ENCODE measurements around the gene ALOX5AP. TPM values are rescaled to one million over a fixed set of nuclear protein-coding genes. Genes with fewer than 3 reads are reported as not detected.

Gene ALOX5AP
- total and polyA plus RNA-seq, 7 donors = 2.5 to 12.2 (median 5.2) TPM

DNA sequence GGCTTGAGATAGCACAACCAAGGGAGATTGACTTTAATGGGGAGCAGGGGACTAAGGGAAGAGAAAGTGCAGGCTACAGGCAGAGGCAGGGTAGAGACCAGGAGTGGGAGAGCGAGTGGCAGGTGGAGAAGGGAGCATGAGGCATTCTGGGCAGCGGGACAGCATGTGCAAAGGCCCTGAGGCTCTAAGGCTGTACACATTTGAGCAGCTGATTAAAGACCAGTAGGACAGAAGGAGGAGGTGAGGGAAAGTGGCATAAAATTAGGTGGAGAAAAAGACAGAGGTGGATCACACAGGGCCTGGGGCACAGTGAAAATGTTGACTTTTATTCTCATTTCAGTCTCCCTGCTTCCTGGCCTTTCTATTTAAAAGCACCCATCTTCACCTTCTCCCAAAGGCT lies 74.4 kb downstream of the ALOX5AP start:
- no peak overlapping the region for H3K27ac ChIP-seq
- peaks cover 3% of the 10 kb centered on the region for H3K4me1 ChIP-seq
- TF ChIP-seq, protein P1, sequence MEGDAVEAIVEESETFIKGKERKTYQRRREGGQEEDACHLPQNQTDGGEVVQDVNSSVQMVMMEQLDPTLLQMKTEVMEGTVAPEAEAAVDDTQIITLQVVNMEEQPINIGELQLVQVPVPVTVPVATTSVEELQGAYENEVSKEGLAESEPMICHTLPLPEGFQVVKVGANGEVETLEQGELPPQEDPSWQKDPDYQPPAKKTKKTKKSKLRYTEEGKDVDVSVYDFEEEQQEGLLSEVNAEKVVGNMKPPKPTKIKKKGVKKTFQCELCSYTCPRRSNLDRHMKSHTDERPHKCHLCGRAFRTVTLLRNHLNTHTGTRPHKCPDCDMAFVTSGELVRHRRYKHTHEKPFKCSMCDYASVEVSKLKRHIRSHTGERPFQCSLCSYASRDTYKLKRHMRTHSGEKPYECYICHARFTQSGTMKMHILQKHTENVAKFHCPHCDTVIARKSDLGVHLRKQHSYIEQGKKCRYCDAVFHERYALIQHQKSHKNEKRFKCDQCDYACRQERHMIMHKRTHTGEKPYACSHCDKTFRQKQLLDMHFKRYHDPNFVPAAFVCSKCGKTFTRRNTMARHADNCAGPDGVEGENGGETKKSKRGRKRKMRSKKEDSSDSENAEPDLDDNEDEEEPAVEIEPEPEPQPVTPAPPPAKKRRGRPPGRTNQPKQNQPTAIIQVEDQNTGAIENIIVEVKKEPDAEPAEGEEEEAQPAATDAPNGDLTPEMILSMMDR (IDR thresholded peaks at IDR 0.05) = no peak
- 95 to 100% (median 100%) methylated on average over 2 of the region's 2 CpGs for WGBS, 3 donors
- ATAC-seq (no peak), DNase-seq (no peak)
- H3K27me3 ChIP-seq (ENCODE audit: insufficient read depth in 3 of 3, low read length in 2 of 3) = peaks cover 0 to 2% (median 0%) of the 10 kb centered on the region in 3 donors
- intact Hi-C loops (cut with DNase I) = loop anchor here in 1 of 2 donors (10.0 kb wide), 2 partner anchors 325 to 685 kb away; no protein-coding TSS in a partner anchor
- H3K36me3 ChIP-seq (ENCODE audit: insufficient read depth in 1 of 2, low read depth in 1 of 2) = no peaks in the 10 kb centered on the region
- H3K4me3 ChIP-seq = no peak overlapping the region
- H3K9me3 ChIP-seq = no peaks in the 10 kb centered on the region

DNA sequence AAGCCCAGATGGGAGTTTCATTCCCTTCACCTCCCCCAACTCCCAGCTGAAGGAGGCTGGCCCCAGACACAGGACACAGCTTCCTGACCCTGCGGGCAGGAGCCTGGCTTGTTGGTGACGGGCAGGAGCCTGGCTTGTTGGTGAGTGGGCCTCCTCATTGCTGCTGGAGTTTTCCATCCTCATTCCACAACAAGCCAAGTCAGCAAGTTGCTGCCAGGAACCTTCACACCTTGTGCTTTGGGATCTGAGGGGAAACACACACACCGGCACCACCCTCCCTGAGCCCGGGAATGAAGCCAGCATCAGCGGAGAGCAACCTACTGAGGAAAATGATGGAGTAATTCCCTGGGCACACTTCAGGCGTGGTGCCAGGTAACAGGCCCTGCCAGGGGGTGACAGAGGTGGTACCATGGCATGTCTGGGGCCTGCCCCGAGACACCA lies 74.9 kb downstream of the ALOX5AP start:
- H3K27me3 ChIP-seq (ENCODE audit: insufficient read depth in 3 of 3, low read length in 2 of 3) = no peaks in the 10 kb centered on the region
- 61 to 71% (median 67%) methylated on average over 7 of the region's 7 CpGs for WGBS, 3 donors
- TF ChIP-seq, protein P1 (IDR thresholded peaks at IDR 0.05) = no peak
- no peak overlapping the region for H3K27ac ChIP-seq
- DNase-seq (no peak), ATAC-seq (no peak)
- H3K4me1 ChIP-seq = peaks cover 3% of the 10 kb centered on the region
- H3K36me3 ChIP-seq (ENCODE audit: insufficient read depth in 1 of 2, low read depth in 1 of 2) = no peaks in the 10 kb centered on the region
- H3K4me3 ChIP-seq = no peak overlapping the region
- H3K9me3 ChIP-seq = no peaks in the 10 kb centered on the region
- intact Hi-C loops (cut with DNase I) = no loop called here

DNA sequence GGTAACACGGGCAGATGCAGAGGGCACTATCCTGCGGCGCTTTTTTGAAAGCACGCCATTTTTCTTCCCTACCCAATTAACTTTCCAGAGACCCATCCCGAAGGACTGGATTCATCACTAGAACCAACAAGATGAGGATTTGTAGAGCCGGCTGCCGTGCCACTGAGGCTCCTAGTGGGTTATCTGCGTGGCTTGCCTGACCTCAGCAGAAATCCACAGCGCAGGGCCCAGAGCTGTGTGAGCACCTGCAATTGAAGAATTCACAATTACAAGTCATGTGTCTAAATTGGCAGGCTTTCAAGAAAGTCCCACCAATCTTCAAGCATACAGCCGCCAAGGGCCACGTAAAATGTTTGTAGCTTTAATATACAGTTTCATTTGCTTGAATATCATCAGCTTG lies 75.5 kb downstream of the ALOX5AP start:
- ATAC-seq = no peak
- no peaks in the 10 kb centered on the region for H3K27me3 ChIP-seq (ENCODE audit: insufficient read depth in 3 of 3, low read length in 2 of 3)
- intact Hi-C loops (cut with DNase I) = no loop called here
- TF ChIP-seq, protein P1 (IDR thresholded peaks at IDR 0.05) = no peak
- 86 to 87% (median 87%) methylated on average over 11 of the region's 11 CpGs for WGBS, 3 donors
- no peaks in the 10 kb centered on the region for H3K9me3 ChIP-seq
- H3K4me1 ChIP-seq = peaks cover 3% of the 10 kb centered on the region
- no peak overlapping the region for H3K4me3 ChIP-seq
- no peak for DNase-seq
- no peaks in the 10 kb centered on the region for H3K36me3 ChIP-seq (ENCODE audit: insufficient read depth in 1 of 2, low read depth in 1 of 2)
- no peak overlapping the region for H3K27ac ChIP-seq

Other genes with a start within 250 kb of the ALOX5AP start
- gene USPL1, start 117.6 kb upstream of the ALOX5AP start, total RNA-seq = 10 to 100 TPM; 11.2 to 18.4 (median 13.1) TPM
- gene USPL1, start 117.6 kb upstream of the ALOX5AP start, polyA plus RNA-seq = 10 to 100 TPM in 2 of 3 donors, 1 to 10 TPM in 1; 6.6 to 17.3 (median 11.1) TPM
- 1 to 10 TPM; 4.6 to 9.6 (median 6.4) TPM for gene MEDAG, start 170.7 kb downstream of the ALOX5AP start, total RNA-seq
- 10 to 100 TPM in 1 of 3 donors, 1 to 10 TPM in 2; 5.3 to 13.7 (median 9.9) TPM for gene MEDAG, start 170.7 kb downstream of the ALOX5AP start, polyA plus RNA-seq
- not detected for gene TEX26, start 197.1 kb downstream of the ALOX5AP start, total RNA-seq
- under 1 TPM in 1 of 3 donors, not detected in 2; 0.04 TPM for gene TEX26, start 197.1 kb downstream of the ALOX5AP start, polyA plus RNA-seq

Data from psoas muscle (tissue), 8 donors.